ENCODE data around the gene CELSR1. TPM values are rescaled to one million over a fixed set of nuclear protein-coding genes. Genes with fewer than 3 reads are reported as not detected.

The CELSR1 gene
- total RNA-seq, 4 donors from 2014 or later: 31.7 to 72.7 (median 54.1) TPM

- no peak for TF ChIP-seq CTCF (IDR thresholded peaks at IDR 0.05)
- no peak for TF ChIP-seq POLR2A (IDR thresholded peaks at IDR 0.05)
- WGBS, 2 donors: 40 to 61% methylated on average over 7 of the region's 7 CpGs
- intact Hi-C loops (cut with DNase I; ENCODE audit: low total_unique reads): loop anchor here (10.0 kb wide), 1 partner anchor 227 kb away; no protein-coding TSS in a partner anchor
- H3K4me3 ChIP-seq (ENCODE audit: low read depth, poor library complexity, severe bottlenecking): no peak overlapping the region
- DNase-seq (ENCODE audit: low spot score in 2 of 2): peak in 1 of 2 donors; percentile 57
Measured at GRCh38 chr22:46568102-46568809, 30.8 kb upstream of the CELSR1 start.

- intact Hi-C loops (cut with DNase I; ENCODE audit: low total_unique reads): loop anchor here (10.0 kb wide), 1 partner anchor 227 kb away; no protein-coding TSS in a partner anchor
Measured at GRCh38 chr22:46567471-46567870, 30.1 kb upstream of the CELSR1 start.

GRCh38 chr22:46564084-46564714 lies 26.8 kb upstream of the CELSR1 start:
- intact Hi-C loops (cut with DNase I; ENCODE audit: low total_unique reads): loop anchor here (10.0 kb wide), 1 partner anchor 231 kb away; no protein-coding TSS in a partner anchor
- 73 to 85% methylated on average over 6 to 9 of the region's 9 CpGs for WGBS, 2 donors
- no peak for TF ChIP-seq POLR2A (IDR thresholded peaks at IDR 0.05)
- no peak for TF ChIP-seq CTCF (IDR thresholded peaks at IDR 0.05)
- DNase-seq (ENCODE audit: low spot score in 2 of 2): no peak
- H3K4me3 ChIP-seq (ENCODE audit: low read depth, poor library complexity, severe bottlenecking): no peak overlapping the region

More at GRCh38 chr22:46567471-46567870, 30.1 kb upstream of the CELSR1 start:
- no peak overlapping the region for H3K4me3 ChIP-seq (ENCODE audit: low read depth, poor library complexity, severe bottlenecking)
- DNase-seq (ENCODE audit: low spot score in 2 of 2): no peak
- WGBS, 2 donors: 97 to 98% methylated on average over 1 of the region's 1 CpG
- TF ChIP-seq POLR2A (IDR thresholded peaks at IDR 0.05): no peak
- TF ChIP-seq CTCF (IDR thresholded peaks at IDR 0.05): no peak

- intact Hi-C loops (cut with DNase I; ENCODE audit: low total_unique reads): loop anchor here (10.0 kb wide), 1 partner anchor 231 kb away; no protein-coding TSS in a partner anchor
- 22 to 23% methylated on average over 18 of the region's 20 CpGs for WGBS, 2 donors
- no peak overlapping the region for H3K4me3 ChIP-seq (ENCODE audit: low read depth, poor library complexity, severe bottlenecking)
Measured at GRCh38 chr22:46563381-46564083, 26.1 kb upstream of the CELSR1 start.

More at GRCh38 chr22:46563381-46564083, 26.1 kb upstream of the CELSR1 start:
- TF ChIP-seq CTCF (IDR thresholded peaks at IDR 0.05) (peak in 1 of 3 donors; percentile 67), POLR2A (IDR thresholded peaks at IDR 0.05) (no peak)
- DNase-seq (ENCODE audit: low spot score in 2 of 2): peak in 1 of 2 donors; percentile 71

Measured in lower leg skin (tissue), 4 donors.